Muscle layer of colon (tissue), 2 donors: ENCODE data around the gene CMTM5.
A peak's percentile ranks its signal among the peaks of the same experiment; 100 is the strongest.

ENCODE experiments used
- H3K27ac ChIP-seq: one replicate; pipeline ENCODE4 v1.7.0; 2013; ENCODE audit warnings: low read depth, mild to moderate bottlenecking, low read length, moderate library complexity
- H3K27me3 ChIP-seq, 2 donors: one replicate each; pipeline ENCODE4 v1.7.0; 2013; ENCODE audit warnings: low read length in 2 of 2, mild to moderate bottlenecking in 2 of 2; ENCODE audit not compliant: insufficient read depth in 2 of 2, control insufficient read depth in 1 of 2
- H3K36me3 ChIP-seq: one replicate; pipeline ENCODE4 v1.7.0; 2013; ENCODE audit warnings: mild to moderate bottlenecking, low read length; ENCODE audit not compliant: insufficient read depth
- H3K4me1 ChIP-seq: one replicate; pipeline ENCODE4 v1.7.0; 2013; ENCODE audit warnings: mild to moderate bottlenecking, low read length; ENCODE audit not compliant: insufficient read depth
- H3K4me3 ChIP-seq, 2 donors: one replicate each; pipeline ENCODE4 v1.7.0; 2013; ENCODE audit warnings: low read length in 2 of 2, low read depth in 1 of 2, mild to moderate bottlenecking in 1 of 2, moderate library complexity in 1 of 2
- H3K9ac ChIP-seq: one replicate; pipeline ENCODE4 v1.7.0; 2013; ENCODE audit warnings: low read length
- H3K9me3 ChIP-seq: one replicate; pipeline ENCODE4 v1.7.0; 2013; ENCODE audit warnings: mild to moderate bottlenecking, low read length
- donor health status: abdominal sarcoma.
- donor health status: Adenocarcinoma of cecum.

CMTM5 gene, protein sequence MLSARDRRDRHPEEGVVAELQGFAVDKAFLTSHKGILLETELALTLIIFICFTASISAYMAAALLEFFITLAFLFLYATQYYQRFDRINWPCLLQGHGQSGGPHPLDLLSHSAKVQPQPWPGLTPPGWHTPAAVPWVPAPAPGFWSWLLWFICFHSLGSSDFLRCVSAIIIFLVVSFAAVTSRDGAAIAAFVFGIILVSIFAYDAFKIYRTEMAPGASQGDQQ

GRCh38 chr14:23376482-23377197 is at the start of gene CMTM5:
TSS of gene CMTM5 (plus strand) at chr14:23377046. CDS start at chr14:23377252, 206 bp downstream.
- Histone ChIP-seq H3K4me3 (peak within 1 kb of the TSS in 1 of 2 donors; percentile 35), H3K4me1 (no peaks in the 10 kb centered on the region), H3K9ac (no peak within 1 kb of the TSS), H3K27me3 (no peaks in the 10 kb centered on the region), H3K27ac (no peak within 1 kb of the TSS), H3K9me3 (no peaks in the 10 kb centered on the region), H3K36me3 (no peaks in the 10 kb centered on the region)

- Histone ChIP-seq H3K4me1 (peaks cover 8% of the 10 kb centered on the region), H3K36me3 (peaks cover 20% of the 10 kb centered on the region), H3K27ac (no peak overlapping the region), H3K9me3 (no peaks in the 10 kb centered on the region), H3K27me3 (no peaks in the 10 kb centered on the region), H3K9ac (no peak overlapping the region), H3K4me3 (no peak overlapping the region)
These were observed 48.7 kb upstream of the CMTM5 start for GRCh38 chr14:23327947-23328744.

- Histone ChIP-seq H3K27ac (no peak overlapping the region), H3K4me3 (no peak overlapping the region), H3K9me3 (no peaks in the 10 kb centered on the region), H3K9ac (no peak overlapping the region), H3K27me3 (no peaks in the 10 kb centered on the region), H3K36me3 (no peaks in the 10 kb centered on the region), H3K4me1 (no peaks in the 10 kb centered on the region)
These were observed 41.2 kb upstream of the CMTM5 start for GRCh38 chr14:23335623-23336022.

DNA sequence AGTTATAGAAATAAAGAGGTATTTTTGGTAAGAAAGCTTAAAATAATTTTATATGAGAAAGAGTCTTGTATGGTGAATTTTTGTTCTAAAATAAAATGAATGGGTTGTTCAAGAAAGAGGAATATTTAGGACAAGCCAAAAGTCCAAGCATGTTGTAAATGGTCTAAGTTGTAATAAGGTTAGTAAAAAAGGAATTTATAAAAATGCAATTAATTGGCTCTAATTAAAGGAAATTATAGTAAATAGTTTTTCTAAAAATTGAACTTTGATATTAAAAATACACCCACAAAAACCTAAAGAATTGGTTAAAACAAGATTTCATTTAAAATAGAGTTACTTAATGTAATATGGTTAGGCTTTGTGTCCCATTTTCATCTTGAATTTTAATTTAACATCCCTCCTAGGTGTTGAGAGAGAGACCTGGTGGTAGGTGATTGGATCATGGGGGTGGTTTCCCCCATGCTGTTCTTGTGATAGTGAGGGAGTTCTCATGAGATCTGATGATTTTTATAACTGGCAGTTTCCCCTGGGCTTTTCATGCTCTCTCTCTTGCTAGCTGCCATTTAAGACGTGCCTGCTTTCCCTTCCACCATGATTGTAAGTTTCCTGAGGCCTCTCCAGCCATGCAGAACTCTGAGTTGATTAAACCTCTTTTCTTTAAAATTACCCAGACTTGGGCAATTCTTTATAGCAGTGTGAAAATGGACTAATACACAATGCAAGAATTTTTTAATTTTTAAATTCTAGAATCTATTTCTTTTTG is 37.2 kb upstream of the CMTM5 start:
- H3K4me1 ChIP-seq: no peaks in the 10 kb centered on the region
- H3K36me3 ChIP-seq: no peaks in the 10 kb centered on the region
- H3K27ac ChIP-seq: no peak overlapping the region
- H3K9ac ChIP-seq: no peak overlapping the region
- H3K9me3 ChIP-seq: no peaks in the 10 kb centered on the region
- no peaks in the 10 kb centered on the region for H3K27me3 ChIP-seq
- no peak overlapping the region for H3K4me3 ChIP-seq

DNA sequence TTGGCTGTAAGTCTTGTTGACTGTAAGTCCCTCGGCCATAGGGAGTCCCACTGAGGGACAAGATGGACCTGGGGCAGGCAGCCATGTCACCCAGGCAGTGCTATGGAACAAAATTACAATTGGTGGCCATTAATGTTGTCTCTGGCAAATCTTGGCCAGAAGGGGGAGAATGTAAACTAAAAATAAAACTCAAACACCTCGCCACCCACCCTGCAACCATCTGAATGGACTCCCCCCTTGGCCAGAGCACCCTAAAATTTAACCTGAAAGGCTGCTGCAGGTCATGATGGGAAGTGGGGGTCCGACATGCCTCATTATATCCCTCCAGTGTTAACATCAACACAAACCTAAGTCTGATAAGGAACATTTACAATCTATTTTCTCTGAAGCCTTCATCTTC is 32.4 kb upstream of the CMTM5 start:
- Histone ChIP-seq H3K9me3 (no peaks in the 10 kb centered on the region), H3K4me1 (no peaks in the 10 kb centered on the region), H3K36me3 (no peaks in the 10 kb centered on the region), H3K9ac (no peak overlapping the region), H3K4me3 (no peak overlapping the region), H3K27ac (no peak overlapping the region), H3K27me3 (no peaks in the 10 kb centered on the region)

DNA sequence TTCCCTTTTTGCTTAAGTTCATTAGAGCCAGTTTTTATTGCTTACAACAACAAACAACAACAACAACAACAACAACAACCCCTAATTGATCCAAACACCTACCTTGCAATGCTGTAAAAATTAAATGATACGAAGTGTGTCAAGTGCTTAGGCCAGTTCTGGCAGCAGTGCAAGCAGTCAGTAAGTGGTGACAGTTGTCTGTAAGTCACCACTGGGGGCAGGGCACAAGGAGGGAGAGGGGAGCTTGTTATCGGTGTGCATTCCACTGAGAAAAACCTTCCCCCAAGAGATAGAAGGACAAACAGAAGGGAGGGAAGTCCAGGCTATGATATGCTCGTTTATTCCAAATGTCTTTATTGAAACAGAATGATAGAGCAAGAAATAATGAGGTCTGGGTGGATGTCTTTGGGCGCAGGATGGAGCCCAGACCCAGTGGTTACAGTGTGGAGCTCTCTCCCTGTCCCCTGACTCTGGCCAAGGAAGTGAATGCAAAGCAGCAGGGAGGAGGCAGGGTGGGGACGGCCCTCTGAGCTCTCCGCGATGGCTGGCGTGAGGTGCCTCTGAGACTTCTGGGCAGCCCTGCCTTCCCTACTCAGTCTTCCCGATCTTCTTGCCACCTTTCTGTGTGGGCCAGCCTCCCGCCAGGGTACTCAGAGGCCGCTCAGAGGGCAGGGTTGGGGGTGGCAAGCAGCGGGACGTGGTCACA is 30.7 kb upstream of the CMTM5 start:
- no peak overlapping the region for H3K27ac ChIP-seq
- H3K9me3 ChIP-seq: no peaks in the 10 kb centered on the region
- H3K36me3 ChIP-seq: no peaks in the 10 kb centered on the region
- no peak overlapping the region for H3K4me3 ChIP-seq
- no peaks in the 10 kb centered on the region for H3K4me1 ChIP-seq
- H3K27me3 ChIP-seq: no peaks in the 10 kb centered on the region
- H3K9ac ChIP-seq: no peak overlapping the region

DNA sequence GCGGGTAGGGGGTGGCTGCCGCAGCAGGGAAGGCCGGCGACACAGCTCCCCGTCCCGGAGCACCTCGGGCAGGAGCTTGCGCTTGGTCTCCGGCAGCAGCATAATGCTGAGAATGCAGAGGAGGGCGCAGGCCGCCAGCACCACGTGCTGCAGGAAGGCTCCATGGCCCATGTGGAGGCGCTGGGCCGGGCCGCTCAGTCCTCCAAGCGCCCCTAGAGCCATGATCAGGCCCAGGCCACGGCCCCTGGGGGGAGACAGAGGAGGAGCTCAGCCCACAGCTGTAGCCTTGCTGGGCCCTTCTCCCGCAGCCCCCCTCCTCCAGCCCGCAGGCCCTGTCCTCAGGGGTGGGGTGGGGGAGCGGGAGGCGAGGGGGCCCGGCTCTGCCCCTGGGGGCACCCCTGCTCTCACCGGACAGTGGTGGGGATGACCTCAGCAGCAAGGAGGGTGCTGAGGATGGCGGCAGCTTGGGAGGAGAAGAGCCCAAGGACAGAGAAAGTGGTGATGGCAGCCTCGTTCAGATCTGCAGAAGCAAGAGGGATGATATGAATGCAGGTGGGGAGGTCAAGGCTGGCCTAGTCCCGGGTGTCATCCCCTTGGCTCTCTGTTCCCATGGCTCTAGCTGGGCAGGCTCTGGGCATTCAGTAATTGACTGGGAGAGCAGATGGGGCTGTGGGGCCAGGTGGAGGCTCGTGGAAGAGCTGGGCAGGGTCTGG is 30.0 kb upstream of the CMTM5 start:
- Histone ChIP-seq H3K27ac (no peak overlapping the region), H3K27me3 (no peaks in the 10 kb centered on the region), H3K4me1 (peaks cover 5% of the 10 kb centered on the region), H3K9ac (no peak overlapping the region), H3K4me3 (no peak overlapping the region), H3K36me3 (no peaks in the 10 kb centered on the region), H3K9me3 (no peaks in the 10 kb centered on the region)

- H3K27me3 ChIP-seq: no peaks in the 10 kb centered on the region
- H3K9me3 ChIP-seq: no peaks in the 10 kb centered on the region
- peaks cover 6% of the 10 kb centered on the region for H3K4me1 ChIP-seq
- no peak overlapping the region for H3K9ac ChIP-seq
- H3K27ac ChIP-seq: no peak overlapping the region
- no peaks in the 10 kb centered on the region for H3K36me3 ChIP-seq
- H3K4me3 ChIP-seq: no peak overlapping the region
These were observed 29.2 kb upstream of the CMTM5 start for GRCh38 chr14:23347406-23348296.

DNA sequence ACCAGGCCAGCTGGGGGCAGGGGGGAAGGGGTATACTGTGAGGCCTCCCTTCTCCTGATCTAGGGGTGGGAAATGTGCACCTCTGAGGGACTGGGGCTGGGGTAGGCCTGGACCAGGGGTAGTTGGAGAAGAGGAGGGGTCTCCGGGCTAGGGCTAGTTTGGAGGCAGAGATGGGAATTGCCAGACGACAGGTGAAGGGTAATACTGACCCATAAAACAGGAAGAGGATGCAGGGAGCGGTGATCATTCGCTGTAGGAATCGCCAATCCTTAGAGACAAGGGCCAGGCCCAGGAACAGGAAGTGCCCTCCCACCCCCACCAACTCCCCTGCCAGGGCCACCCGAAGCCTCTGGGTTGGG is 28.6 kb upstream of the CMTM5 start:
- Histone ChIP-seq H3K4me1 (peaks cover 10% of the 10 kb centered on the region), H3K27me3 (no peaks in the 10 kb centered on the region), H3K9me3 (no peaks in the 10 kb centered on the region), H3K9ac (no peak overlapping the region), H3K27ac (no peak overlapping the region), H3K4me3 (no peak overlapping the region), H3K36me3 (no peaks in the 10 kb centered on the region)
